ENCODE data around the gene CD58.

CD58 gene

DNA sequence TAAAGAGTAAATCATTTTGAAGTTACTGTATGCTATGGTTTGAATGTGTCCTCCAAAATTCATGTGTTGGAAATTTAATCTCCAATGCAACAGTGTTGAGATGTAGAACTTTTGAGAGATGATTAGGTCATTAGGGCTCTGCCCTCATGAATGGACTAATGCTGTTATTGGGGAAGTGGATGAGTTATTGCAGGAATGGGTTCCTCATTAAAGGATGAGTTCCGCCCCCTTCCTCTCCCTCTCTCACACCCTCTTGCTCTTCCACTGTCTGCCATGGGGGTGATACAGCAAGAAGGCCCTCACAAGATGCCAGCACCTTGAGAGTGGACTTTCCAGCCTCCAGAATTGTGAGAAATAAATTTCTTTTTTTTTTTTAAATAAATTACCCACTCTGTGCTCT is 100.2 kb downstream of the CD58 start:
- no peak overlapping the region for H3K27ac ChIP-seq
- TF ChIP-seq, protein P1, sequence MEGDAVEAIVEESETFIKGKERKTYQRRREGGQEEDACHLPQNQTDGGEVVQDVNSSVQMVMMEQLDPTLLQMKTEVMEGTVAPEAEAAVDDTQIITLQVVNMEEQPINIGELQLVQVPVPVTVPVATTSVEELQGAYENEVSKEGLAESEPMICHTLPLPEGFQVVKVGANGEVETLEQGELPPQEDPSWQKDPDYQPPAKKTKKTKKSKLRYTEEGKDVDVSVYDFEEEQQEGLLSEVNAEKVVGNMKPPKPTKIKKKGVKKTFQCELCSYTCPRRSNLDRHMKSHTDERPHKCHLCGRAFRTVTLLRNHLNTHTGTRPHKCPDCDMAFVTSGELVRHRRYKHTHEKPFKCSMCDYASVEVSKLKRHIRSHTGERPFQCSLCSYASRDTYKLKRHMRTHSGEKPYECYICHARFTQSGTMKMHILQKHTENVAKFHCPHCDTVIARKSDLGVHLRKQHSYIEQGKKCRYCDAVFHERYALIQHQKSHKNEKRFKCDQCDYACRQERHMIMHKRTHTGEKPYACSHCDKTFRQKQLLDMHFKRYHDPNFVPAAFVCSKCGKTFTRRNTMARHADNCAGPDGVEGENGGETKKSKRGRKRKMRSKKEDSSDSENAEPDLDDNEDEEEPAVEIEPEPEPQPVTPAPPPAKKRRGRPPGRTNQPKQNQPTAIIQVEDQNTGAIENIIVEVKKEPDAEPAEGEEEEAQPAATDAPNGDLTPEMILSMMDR (conservative IDR thresholded peaks at IDR 0.05): no peak

DNA sequence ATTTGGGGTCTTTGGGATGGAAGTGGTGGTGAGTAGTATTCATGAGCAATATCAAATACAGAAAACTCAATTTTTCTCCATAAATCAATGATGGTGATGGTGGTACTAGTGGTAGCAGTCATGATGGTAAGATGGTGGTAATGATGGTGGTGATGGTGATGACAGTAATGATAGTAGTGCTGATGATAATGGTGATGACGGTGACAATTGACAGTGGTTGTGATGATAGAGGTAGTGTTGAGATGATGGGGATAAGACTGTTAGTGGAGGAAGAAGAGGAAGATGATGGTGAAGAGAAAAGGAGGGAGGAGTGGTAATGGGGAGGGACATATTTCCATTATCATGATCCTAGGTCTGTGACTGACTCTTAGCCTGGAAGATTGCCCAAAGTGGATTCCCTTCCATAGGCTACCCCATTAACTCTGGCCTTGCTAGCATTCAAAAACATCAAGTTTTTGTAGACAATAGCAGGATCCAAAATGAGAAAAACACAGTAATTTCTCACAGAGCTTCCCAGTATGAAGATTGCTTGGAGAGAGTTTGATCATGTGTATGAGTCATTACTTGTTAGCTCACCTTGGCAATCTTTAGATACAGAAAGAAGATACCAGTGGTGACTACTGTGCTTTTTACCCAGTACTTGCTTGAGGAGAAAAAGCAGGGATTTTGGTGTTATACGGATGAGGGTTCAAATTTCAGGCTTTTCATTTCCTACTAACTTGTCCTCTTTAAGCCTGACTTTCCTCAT is 103.8 kb downstream of the CD58 start:
- TF ChIP-seq, protein P1 (conservative IDR thresholded peaks at IDR 0.05): no peak
- no peak overlapping the region for H3K27ac ChIP-seq

DNA sequence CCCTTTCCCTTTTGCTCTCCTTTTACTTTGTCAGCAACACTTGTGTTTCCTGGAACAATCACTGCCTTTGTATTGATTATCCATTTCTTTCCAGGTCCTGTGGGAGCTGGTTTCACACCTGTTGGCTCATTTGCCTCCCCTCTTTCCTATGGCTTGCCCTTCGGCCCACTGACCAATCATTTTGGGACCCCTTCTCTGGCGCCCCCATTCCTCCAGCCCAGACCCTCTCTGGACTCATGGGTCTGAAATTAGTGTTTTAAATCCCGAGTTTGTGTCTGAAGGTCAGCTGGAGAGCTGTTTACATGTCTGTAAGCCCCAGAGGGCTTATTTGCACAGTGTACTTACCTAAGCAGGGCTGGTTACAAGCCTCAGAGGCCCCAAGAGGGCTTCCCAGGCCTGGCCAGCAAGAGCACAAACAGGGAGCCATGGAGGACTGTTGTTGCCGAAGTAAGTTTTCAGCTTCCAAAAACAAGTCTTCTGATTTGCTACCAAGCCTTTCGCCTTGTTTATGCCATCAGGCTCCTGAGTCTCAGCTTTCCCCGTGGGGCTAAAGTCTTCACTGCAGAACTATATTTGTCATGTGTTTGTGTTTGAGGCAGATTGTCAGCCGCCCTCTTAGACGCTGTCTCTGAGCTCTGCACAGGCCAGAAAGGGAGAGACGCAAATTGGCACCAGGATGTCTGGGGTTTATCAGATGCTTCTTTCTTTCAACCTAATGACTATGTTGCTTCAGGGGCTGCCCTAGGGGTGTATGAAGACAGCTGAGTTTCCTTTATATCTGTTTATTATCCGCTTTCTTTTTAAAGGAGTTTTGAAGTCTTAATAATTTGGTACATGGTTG is 104.8 kb downstream of the CD58 start:
- H3K27ac ChIP-seq: no peak overlapping the region
- TF ChIP-seq, protein P1 (conservative IDR thresholded peaks at IDR 0.05): no peak

DNA sequence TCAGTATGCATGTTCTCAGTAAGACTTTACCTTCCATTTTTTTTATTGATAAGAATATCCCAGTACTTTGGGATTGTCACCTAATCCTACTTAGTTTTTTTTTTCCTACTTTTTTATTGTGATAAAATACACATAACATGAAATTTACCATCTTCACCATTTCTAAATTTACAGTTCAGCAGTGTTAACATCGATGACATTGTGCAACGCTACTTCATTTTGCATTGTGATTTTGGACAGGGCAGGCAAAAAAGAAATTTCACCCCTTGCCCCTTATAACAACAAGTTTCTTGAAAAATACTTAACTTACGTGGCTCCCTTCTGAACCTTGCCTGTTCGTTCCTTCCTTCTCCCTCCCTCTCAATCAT is 105.4 kb downstream of the CD58 start:
- H3K27ac ChIP-seq: no peak overlapping the region
- TF ChIP-seq, protein P1 (conservative IDR thresholded peaks at IDR 0.05): no peak
